Endothelial cell (in vitro differentiated cells): ENCODE results near the gene TMEM269. TPM values are rescaled to one million over a fixed set of nuclear protein-coding genes. Genes with fewer than 3 reads are reported as not detected.
A peak's percentile ranks its signal among the peaks of the same experiment; 100 is the strongest.

Source experiments
- DNase-seq: peaks from one replicate; pipeline ENCODE4 v3.0.0; 2021; ENCODE audit warnings: low spot score
- H3K27ac Mint-ChIP-seq: one replicate; pipeline ENCODE4 v1.8.0; 2021; ENCODE audit warnings: mixed read lengths, inconsistent platforms; ENCODE audit not compliant: unreplicated experiment
- H3K27me3 Mint-ChIP-seq: one replicate; pipeline ENCODE4 v1.8.0; 2021; ENCODE audit warnings: mild to moderate bottlenecking, moderate library complexity, mixed read lengths, inconsistent platforms; ENCODE audit not compliant: unreplicated experiment
- H3K36me3 Mint-ChIP-seq: one replicate; pipeline ENCODE4 v1.8.0; 2021; ENCODE audit warnings: mild to moderate bottlenecking, low read depth, mixed read lengths, inconsistent platforms; ENCODE audit not compliant: unreplicated experiment
- H3K4me1 Mint-ChIP-seq: one replicate; pipeline ENCODE4 v1.8.0; 2021; ENCODE audit warnings: mild to moderate bottlenecking, mixed read lengths, inconsistent platforms; ENCODE audit not compliant: unreplicated experiment
- H3K4me3 Mint-ChIP-seq: one replicate; pipeline ENCODE4 v1.8.0; 2021; ENCODE audit warnings: mild to moderate bottlenecking, mixed read lengths, inconsistent platforms; ENCODE audit not compliant: unreplicated experiment
- H3K9me3 Mint-ChIP-seq: one replicate; pipeline ENCODE4 v1.8.0; 2021; ENCODE audit warnings: mixed read lengths, inconsistent platforms; ENCODE audit not compliant: unreplicated experiment
- CTCF ChIP-seq: fragments of 200-600 bp; sonication (generic); IDR thresholded peaks from one replicate; pipeline ENCODE4 v1.5.0; 2021; ENCODE audit warnings: antibody characterized with exemption; ENCODE audit not compliant: unreplicated experiment
- total RNA-seq: library from RNA; stranded (reverse); fragmentation: NEBNext Ultra II Directional; extraction: Animal tissue kit (Norgen Biotek cat#: 25700); gene quantifications from one replicate; pipeline ENCODE4 v1.2.1, GENCODE V29; 2021; ENCODE audit not compliant: unreplicated experiment

TMEM269 gene
- total RNA-seq, 1 donor from 2014 or later, result 0.38 TPM

GRCh38 chr1:42815941-42816584 is 31.3 kb downstream of the TMEM269 start:
- H3K4me1 Mint-ChIP-seq, result peaks cover 13% of the 10 kb centered on the region
- H3K27ac Mint-ChIP-seq, result peak overlapping the region; percentile 96
- DNase-seq, result no peak
- H3K9me3 Mint-ChIP-seq, result no peaks in the 10 kb centered on the region
- H3K4me3 Mint-ChIP-seq, result peak overlapping the region; percentile 94
- TF ChIP-seq CTCF, result no peak
- peaks cover 2% of the 10 kb centered on the region for H3K27me3 Mint-ChIP-seq
- H3K36me3 Mint-ChIP-seq, result peaks cover 9% of the 10 kb centered on the region

- Mint-ChIP-seq H3K4me1 (peaks cover 13% of the 10 kb centered on the region), H3K27me3 (peaks cover 2% of the 10 kb centered on the region), H3K36me3 (peaks cover 9% of the 10 kb centered on the region), H3K27ac (peak within 1 kb of the TSS; percentile 96), H3K9me3 (no peaks in the 10 kb centered on the region), H3K4me3 (peak within 1 kb of the TSS; percentile 94)
- TF ChIP-seq CTCF, result no peak
- peak; percentile 99 for DNase-seq
Measured at GRCh38 chr1:42816585-42817439, 32.0 kb downstream of the TMEM269 start, which contains the start of the genes ERMAP and SVBP. TSS of gene ERMAP (plus strand) at chr1:42817122. CDS start at chr1:42830449, 13,327 bp downstream. TSS of gene SVBP (minus strand) at chr1:42817397. CDS start at chr1:42816544, 853 bp downstream.

GRCh38 chr1:42817440-42817767 is 32.6 kb downstream of the TMEM269 start:
- Mint-ChIP-seq H3K4me3 (peak overlapping the region; percentile 89), H3K27ac (peak overlapping the region; percentile 63)

GRCh38 chr1:42817976-42818375 is 33.2 kb downstream of the TMEM269 start:
- H3K27me3 Mint-ChIP-seq, result peaks cover 2% of the 10 kb centered on the region
- DNase-seq, result no peak
- peaks cover 13% of the 10 kb centered on the region for H3K4me1 Mint-ChIP-seq
- H3K9me3 Mint-ChIP-seq, result no peaks in the 10 kb centered on the region
- H3K36me3 Mint-ChIP-seq, result peaks cover 9% of the 10 kb centered on the region
- no peak overlapping the region for H3K27ac Mint-ChIP-seq
- TF ChIP-seq CTCF, result no peak
- H3K4me3 Mint-ChIP-seq, result no peak overlapping the region

More at GRCh38 chr1:42817440-42817767, 32.6 kb downstream of the TMEM269 start:
- no peak for DNase-seq
- no peak for TF ChIP-seq CTCF
- Mint-ChIP-seq H3K9me3 (no peaks in the 10 kb centered on the region), H3K36me3 (peaks cover 9% of the 10 kb centered on the region), H3K27me3 (peaks cover 2% of the 10 kb centered on the region), H3K4me1 (peaks cover 13% of the 10 kb centered on the region)

- H3K27me3 Mint-ChIP-seq, result peaks cover 2% of the 10 kb centered on the region
- no peak for DNase-seq
- peaks cover 3% of the 10 kb centered on the region for H3K36me3 Mint-ChIP-seq
- H3K4me3 Mint-ChIP-seq, result no peak overlapping the region
- TF ChIP-seq CTCF, result no peak
- no peak overlapping the region for H3K27ac Mint-ChIP-seq
- H3K9me3 Mint-ChIP-seq, result no peaks in the 10 kb centered on the region
- peaks cover 13% of the 10 kb centered on the region for H3K4me1 Mint-ChIP-seq
Measured at GRCh38 chr1:42820813-42821212, 36.0 kb downstream of the TMEM269 start.
